AG04450 (cell line): Measurements from ENCODE around the gene DNAJB13. TPM values are rescaled to one million over a fixed set of nuclear protein-coding genes. Genes with fewer than 3 reads are reported as not detected.

Experiments
- CTCF ChIA-PET: fragments of 300-600, 350-600 bp; formaldehyde crosslinking; extraction: SDS; loops from one replicate; lab custom pipeline; 2022; ENCODE audit warnings: antibody characterized with exemption, inconsistent platforms; lab: Charles Lee
- POLR2A ChIA-PET: fragments of 350-600 bp; formaldehyde crosslinking; extraction: SDS; loops from one replicate; lab custom pipeline; 2021; ENCODE audit warnings: antibody characterized with exemption, inconsistent platforms; lab: Yijun Ruan, JAX
- DNase-seq: peaks from one replicate; pipeline ENCODE4 v3.0.0-alpha.2; 2011; ENCODE audit warnings: low read depth, low spot score
- H3K27ac ChIP-seq: one replicate; pipeline ENCODE4 v1.5.1; 2012; ENCODE audit warnings: low read depth, low read length, control low read depth
- H3K27me3 ChIP-seq: one replicate; pipeline ENCODE4 v1.6.0; 2012; ENCODE audit warnings: low read length; ENCODE audit not compliant: control insufficient read depth, insufficient read depth
- H3K4me3 ChIP-seq: 2 replicates; pipeline ENCODE4 v1.5.1; 2011; ENCODE audit warnings: mild to moderate bottlenecking, low read depth, low read length, control low read depth
- H3K9me3 ChIP-seq: 2 replicates; pipeline ENCODE4 v1.5.1; 2012; ENCODE audit warnings: low read length; ENCODE audit not compliant: control insufficient read depth, insufficient read depth
- polyA plus RNA-seq: library from polyadenylated mRNA; depleted of rRNA; stranded (reverse); fragments of >200 nt; gene quantifications from 2 replicates; pipeline ENCODE4 v1.2.3, GENCODE V29; 2011
- TF ChIP-seq, protein P1 (sequence below): IDR thresholded peaks from 2 replicates; pipeline ENCODE4 v1.5.1; 2011; ENCODE audit warnings: low read depth, low read length, control low read depth, inconsistent platforms

Gene DNAJB13
- polyA plus RNA-seq, 1 experiment = 0.11 TPM

GRCh38 chr11:73942010-73942409 lies 8.8 kb upstream of the DNAJB13 start:
- Histone ChIP-seq H3K27me3 (peaks cover 3% of the 10 kb centered on the region), H3K4me3 (no peak overlapping the region), H3K27ac (no peak overlapping the region), H3K9me3 (peaks cover 26% of the 10 kb centered on the region)
- TF ChIP-seq, protein P1, sequence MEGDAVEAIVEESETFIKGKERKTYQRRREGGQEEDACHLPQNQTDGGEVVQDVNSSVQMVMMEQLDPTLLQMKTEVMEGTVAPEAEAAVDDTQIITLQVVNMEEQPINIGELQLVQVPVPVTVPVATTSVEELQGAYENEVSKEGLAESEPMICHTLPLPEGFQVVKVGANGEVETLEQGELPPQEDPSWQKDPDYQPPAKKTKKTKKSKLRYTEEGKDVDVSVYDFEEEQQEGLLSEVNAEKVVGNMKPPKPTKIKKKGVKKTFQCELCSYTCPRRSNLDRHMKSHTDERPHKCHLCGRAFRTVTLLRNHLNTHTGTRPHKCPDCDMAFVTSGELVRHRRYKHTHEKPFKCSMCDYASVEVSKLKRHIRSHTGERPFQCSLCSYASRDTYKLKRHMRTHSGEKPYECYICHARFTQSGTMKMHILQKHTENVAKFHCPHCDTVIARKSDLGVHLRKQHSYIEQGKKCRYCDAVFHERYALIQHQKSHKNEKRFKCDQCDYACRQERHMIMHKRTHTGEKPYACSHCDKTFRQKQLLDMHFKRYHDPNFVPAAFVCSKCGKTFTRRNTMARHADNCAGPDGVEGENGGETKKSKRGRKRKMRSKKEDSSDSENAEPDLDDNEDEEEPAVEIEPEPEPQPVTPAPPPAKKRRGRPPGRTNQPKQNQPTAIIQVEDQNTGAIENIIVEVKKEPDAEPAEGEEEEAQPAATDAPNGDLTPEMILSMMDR = no peak
- ChIA-PET CTCF (no interaction called here), POLR2A (no interaction called here)
- no peak for DNase-seq

GRCh38 chr11:73944085-73944484 lies 6.7 kb upstream of the DNAJB13 start:
- peaks cover 4% of the 10 kb centered on the region for H3K27me3 ChIP-seq
- CTCF ChIA-PET = no interaction called here
- H3K27ac ChIP-seq = no peak overlapping the region
- TF ChIP-seq, protein P1 = no peak
- no peak overlapping the region for H3K4me3 ChIP-seq
- H3K9me3 ChIP-seq = peaks cover 14% of the 10 kb centered on the region
- POLR2A ChIA-PET = no interaction called here
- no peak for DNase-seq

- DNase-seq = no peak
- TF ChIP-seq, protein P1 = no peak
- CTCF ChIA-PET = no interaction called here
- Histone ChIP-seq H3K27ac (no peak overlapping the region), H3K9me3 (peaks cover 12% of the 10 kb centered on the region), H3K4me3 (no peak overlapping the region), H3K27me3 (peaks cover 5% of the 10 kb centered on the region)
- POLR2A ChIA-PET = no interaction called here
Measured at GRCh38 chr11:73944901-73945300, 5.9 kb upstream of the DNAJB13 start.

DNA sequence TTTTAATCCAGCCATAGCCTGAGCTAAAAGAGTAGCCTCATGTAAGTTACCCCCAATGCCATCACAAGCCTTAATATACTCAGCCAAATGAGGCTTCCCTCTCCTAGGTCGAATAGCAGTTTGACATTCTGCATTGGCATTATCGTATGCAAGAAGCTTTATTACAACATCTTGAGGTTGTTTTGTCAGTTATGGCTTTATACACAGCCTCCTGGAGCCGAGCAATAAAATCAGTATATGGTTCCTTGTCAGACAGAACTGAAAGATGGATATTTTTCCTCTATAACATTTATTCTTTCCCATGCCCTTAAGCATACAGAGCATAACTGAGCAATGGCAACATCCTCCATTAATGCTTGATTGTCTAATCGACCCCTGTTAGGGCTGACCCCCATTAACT lies 5.4 kb upstream of the DNAJB13 start:
- H3K27ac ChIP-seq = no peak overlapping the region
- POLR2A ChIA-PET = no interaction called here
- CTCF ChIA-PET = no interaction called here
- peaks cover 12% of the 10 kb centered on the region for H3K9me3 ChIP-seq
- no peak overlapping the region for H3K4me3 ChIP-seq
- no peak for DNase-seq
- H3K27me3 ChIP-seq = peaks cover 5% of the 10 kb centered on the region
- TF ChIP-seq, protein P1 = no peak

GRCh38 chr11:73946798-73947458 lies 3.9 kb upstream of the DNAJB13 start:
- ChIA-PET CTCF (interaction anchor here (0.7 kb wide), 2 partner anchors 11 to 17 kb away, joined by 3 to 9 read pairs; no protein-coding TSS in a partner anchor), POLR2A (no interaction called here)
- Histone ChIP-seq H3K9me3 (peaks cover 7% of the 10 kb centered on the region), H3K27ac (no peak overlapping the region), H3K27me3 (peaks cover 5% of the 10 kb centered on the region), H3K4me3 (no peak overlapping the region)
- TF ChIP-seq, protein P1 = no peak
- no peak for DNase-seq
